UCSD-AML1 (cell line): ENCODE results near the gene RHOXF1.
"Not testable (repeated sequence)": the region's sequence is repeated elsewhere in the genome, so short reads cannot be mapped to it uniquely, and the experiment has no call there.

Experiments used
- DNase-seq: peaks from one replicate; lab custom pipeline; 2025; ENCODE audit not compliant: unreplicated experiment; lab: John Stamatoyannopoulos, UW

RHOXF1 gene

GRCh38 chrX:120087289-120088017 lies 28.3 kb downstream of the RHOXF1 start:
- no peak for DNase-seq

- not testable (repeated sequence) for DNase-seq
These were observed 30.0 kb downstream of the RHOXF1 start for GRCh38 chrX:120085553-120086185.

- DNase-seq = not testable (repeated sequence)
These were observed 38.1 kb downstream of the RHOXF1 start, which contains the start of gene RHOXF2B for GRCh38 chrX:120077590-120077989. RHOXF2B (minus strand) TSS chrX:120077690; CDS start chrX:120077552, 138 bp downstream.

- not testable (repeated sequence) for DNase-seq
These were observed 49.5 kb downstream of the RHOXF1 start for GRCh38 chrX:120066169-120066568.
